GM19023 (cell line): ENCODE results near the gene GZMB.
"Not testable (repeated sequence)": the region's sequence is repeated elsewhere in the genome, so short reads cannot be mapped to it uniquely, and the experiment has no call there.

ENCODE experiments used
- ATAC-seq: cut with Tn5 transposase; IDR thresholded peaks from one replicate; pipeline ENCODE4 v1.9.1; 2021; ENCODE audit warnings: mild to moderate bottlenecking, moderate library complexity; ENCODE audit not compliant: unreplicated experiment

The GZMB gene

GRCh38 chr14:24634158-24634557 lies at the start of gene GZMB:
GZMB (minus strand) TSS chr14:24634190; CDS start chr14:24634160, 30 bp downstream.
- no peak for ATAC-seq

- ATAC-seq: no peak
These were observed 47.1 kb upstream of the GZMB start for GRCh38 chr14:24681056-24681455.

- no peak for ATAC-seq
These were observed 46.5 kb upstream of the GZMB start for GRCh38 chr14:24680516-24680915.

- no peak for ATAC-seq
These were observed 45.4 kb upstream of the GZMB start for GRCh38 chr14:24679248-24679961.

- peak; percentile 78 for ATAC-seq
These were observed 44.8 kb upstream of the GZMB start for GRCh38 chr14:24678801-24679247.

GRCh38 chr14:24677956-24678355 lies 44.0 kb upstream of the GZMB start:
- ATAC-seq: no peak

GRCh38 chr14:24674204-24674970 lies 40.4 kb upstream of the GZMB start:
- ATAC-seq: peak; percentile 57

GRCh38 chr14:24673534-24674203 lies 39.7 kb upstream of the GZMB start:
- ATAC-seq: peak; percentile 65

- ATAC-seq: peak; percentile 50
These were observed 39.1 kb upstream of the GZMB start for GRCh38 chr14:24673059-24673458.

GRCh38 chr14:24670594-24670993 lies 36.6 kb upstream of the GZMB start:
- no peak for ATAC-seq

- no peak for ATAC-seq
These were observed 35.7 kb upstream of the GZMB start for GRCh38 chr14:24669651-24670050.

GRCh38 chr14:24665440-24665991 lies 31.5 kb upstream of the GZMB start:
- peak; percentile 98 for ATAC-seq

GRCh38 chr14:24664366-24664765 lies 30.4 kb upstream of the GZMB start:
- ATAC-seq: no peak

GRCh38 chr14:24662753-24663152 lies 28.8 kb upstream of the GZMB start:
- no peak for ATAC-seq

GRCh38 chr14:24659916-24660570 lies 26.1 kb upstream of the GZMB start:
- ATAC-seq: no peak

GRCh38 chr14:24648361-24648760 lies 14.4 kb upstream of the GZMB start:
- ATAC-seq: not testable (repeated sequence)

GRCh38 chr14:24639905-24640304 lies 5.9 kb upstream of the GZMB start:
- no peak for ATAC-seq

- no peak for ATAC-seq
These were observed 5.3 kb upstream of the GZMB start for GRCh38 chr14:24639270-24639669.

- ATAC-seq: no peak
These were observed 637 bp downstream of the GZMB start for GRCh38 chr14:24633353-24633752.

GRCh38 chr14:24632761-24633160 lies 1.2 kb downstream of the GZMB start:
- ATAC-seq: no peak

- no peak for ATAC-seq
These were observed 1.7 kb downstream of the GZMB start for GRCh38 chr14:24632336-24632735.
